NCI-H2081 treated with DMSO at 0.1 percent for 48 hours (cell line): Measurements from ENCODE around the gene FHIP2A.
"Not testable (repeated sequence)": the region's sequence is repeated elsewhere in the genome, so short reads cannot be mapped to it uniquely, and the experiment has no call there.

Experiments used
- DNase-seq: peaks from one replicate; lab custom pipeline; 2025; lab: John Stamatoyannopoulos, UW

The FHIP2A gene

GRCh38 chr10:114819322-114819721, 2.3 kb upstream of the FHIP2A start:
- DNase-seq, result no peak

- DNase-seq, result no peak
Measured at GRCh38 chr10:114821915-114822443, 399 bp downstream of the FHIP2A start.

- no peak for DNase-seq
Measured at GRCh38 chr10:114822444-114823076, 980 bp downstream of the FHIP2A start.

- no peak for DNase-seq
Measured at GRCh38 chr10:114823077-114823463, 1.5 kb downstream of the FHIP2A start.

- no peak for DNase-seq
Measured at GRCh38 chr10:114824391-114824790, 2.8 kb downstream of the FHIP2A start.

- no peak for DNase-seq
Measured at GRCh38 chr10:114825513-114826253, 4.1 kb downstream of the FHIP2A start.

GRCh38 chr10:114829160-114829909, 7.8 kb downstream of the FHIP2A start:
- no peak for DNase-seq

- no peak for DNase-seq
Measured at GRCh38 chr10:114831186-114831867, 9.7 kb downstream of the FHIP2A start.

GRCh38 chr10:114837690-114838089, 16.1 kb downstream of the FHIP2A start:
- DNase-seq, result no peak

- DNase-seq, result no peak
Measured at GRCh38 chr10:114839901-114840300, 18.3 kb downstream of the FHIP2A start.

GRCh38 chr10:114845978-114846693, 24.6 kb downstream of the FHIP2A start:
- no peak for DNase-seq

GRCh38 chr10:114847517-114847916, 25.9 kb downstream of the FHIP2A start:
- not testable (repeated sequence) for DNase-seq

- no peak for DNase-seq
Measured at GRCh38 chr10:114849674-114850073, 28.1 kb downstream of the FHIP2A start.

GRCh38 chr10:114850126-114850525, 28.5 kb downstream of the FHIP2A start:
- DNase-seq, result no peak

GRCh38 chr10:114851336-114851735, 29.8 kb downstream of the FHIP2A start:
- no peak for DNase-seq

- no peak for DNase-seq
Measured at GRCh38 chr10:114852197-114852596, 30.6 kb downstream of the FHIP2A start.

GRCh38 chr10:114854906-114855305, 33.3 kb downstream of the FHIP2A start:
- DNase-seq, result no peak

- DNase-seq, result no peak
Measured at GRCh38 chr10:114855776-114856543, 34.4 kb downstream of the FHIP2A start.

GRCh38 chr10:114856544-114857287, 35.1 kb downstream of the FHIP2A start:
- no peak for DNase-seq

GRCh38 chr10:114857288-114857565, 35.6 kb downstream of the FHIP2A start:
- not testable (repeated sequence) for DNase-seq
